Inflammatory macrophage (primary cell): ENCODE measurements around the gene FFAR3.

Experiments used
- DNase-seq, 2 donors: peaks; one replicate each; pipeline ENCODE4 v3.0.0-alpha.2; 2020 to 2022

FFAR3 gene

DNA sequence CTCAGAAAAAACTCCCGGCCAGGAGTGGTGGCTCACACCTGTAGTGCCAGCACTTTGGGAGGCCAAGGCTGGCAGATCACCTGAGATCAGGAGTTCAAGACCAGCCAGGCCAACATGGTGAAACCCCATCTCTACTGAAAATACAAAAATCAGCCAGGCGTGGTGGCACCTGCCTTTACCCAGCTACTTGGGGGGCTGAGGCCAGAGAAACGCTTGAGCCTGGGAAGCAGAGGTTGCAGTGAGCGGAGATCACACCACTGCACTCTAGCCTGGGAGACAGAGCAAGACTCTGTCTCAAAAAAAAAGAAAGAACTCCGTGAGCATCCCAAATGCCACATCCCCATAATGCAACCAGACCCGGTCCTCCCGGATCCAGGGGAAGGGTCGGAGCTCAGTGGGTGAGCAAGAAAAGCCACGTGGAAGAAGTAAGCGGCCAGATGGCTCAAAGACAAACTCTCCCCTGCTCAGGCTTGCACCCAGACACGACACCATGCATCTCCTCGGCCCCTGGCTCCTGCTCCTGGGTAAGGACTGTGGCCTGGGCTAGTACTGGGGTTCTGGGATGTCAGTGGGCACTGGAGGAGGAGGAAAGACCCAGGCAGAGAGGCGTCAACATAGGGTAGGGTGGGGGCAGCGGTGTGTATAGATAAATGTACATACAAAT, 26.6 kb upstream of the FFAR3 start:
- no peak for DNase-seq

DNA sequence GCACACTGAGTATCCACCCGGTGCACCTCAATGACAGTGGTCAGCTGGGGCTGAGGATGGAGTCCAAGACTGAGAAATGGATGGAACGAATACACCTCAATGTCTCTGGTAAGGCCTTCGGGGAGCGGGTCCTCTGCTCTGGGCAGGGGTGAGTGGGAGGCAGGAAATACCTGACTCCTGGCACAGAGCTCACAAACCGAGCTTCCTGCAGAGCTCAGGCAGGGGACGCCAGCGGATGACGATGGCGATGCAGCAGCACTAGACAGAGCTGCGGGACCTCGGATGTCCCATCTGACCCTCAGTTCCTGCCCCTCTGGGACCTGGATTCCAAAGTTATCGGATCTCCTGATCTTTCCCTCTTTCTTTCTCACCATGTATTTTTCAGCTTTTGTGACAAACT, 25.4 kb upstream of the FFAR3 start:
- no peak for DNase-seq

- DNase-seq = no peak
Measured at GRCh38 chr19:35334144-35334753, 24.0 kb upstream of the FFAR3 start.

DNA sequence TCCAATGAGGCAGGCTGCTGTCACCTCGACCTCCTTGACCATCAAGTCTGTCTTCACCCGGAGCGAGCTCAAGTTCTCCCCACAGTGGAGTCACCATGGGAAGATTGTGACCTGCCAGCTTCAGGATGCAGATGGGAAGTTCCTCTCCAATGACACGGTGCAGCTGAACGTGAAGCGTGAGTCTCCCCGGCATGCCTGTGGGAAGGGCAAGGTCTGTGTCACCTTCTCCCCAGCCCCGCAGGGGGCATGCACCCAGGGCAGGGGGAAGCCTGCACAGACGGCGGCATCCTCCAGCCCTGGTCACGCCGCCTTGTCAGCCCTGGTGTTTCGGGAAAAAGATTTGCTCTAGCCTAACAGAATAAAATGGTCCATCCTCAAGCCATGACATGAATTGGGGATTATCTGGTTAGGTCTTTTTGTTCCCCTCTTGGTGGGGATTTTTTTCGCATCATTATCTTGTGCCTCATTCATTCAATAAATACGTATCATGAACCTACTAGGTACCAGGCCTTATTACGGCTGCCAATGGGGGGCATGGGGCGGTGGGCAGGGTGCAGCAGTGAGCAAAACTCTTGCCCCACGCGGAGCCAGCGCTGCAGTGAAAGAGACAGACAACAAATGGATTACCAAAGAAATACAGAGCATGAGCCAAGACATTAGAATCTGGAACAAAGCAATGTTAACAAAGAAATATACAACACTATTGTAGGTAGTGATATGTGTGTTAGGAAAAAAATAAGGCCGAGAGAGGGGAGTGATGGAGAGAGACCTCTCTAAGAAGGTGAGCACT, 21.9 kb upstream of the FFAR3 start:
- no peak for DNase-seq

DNA sequence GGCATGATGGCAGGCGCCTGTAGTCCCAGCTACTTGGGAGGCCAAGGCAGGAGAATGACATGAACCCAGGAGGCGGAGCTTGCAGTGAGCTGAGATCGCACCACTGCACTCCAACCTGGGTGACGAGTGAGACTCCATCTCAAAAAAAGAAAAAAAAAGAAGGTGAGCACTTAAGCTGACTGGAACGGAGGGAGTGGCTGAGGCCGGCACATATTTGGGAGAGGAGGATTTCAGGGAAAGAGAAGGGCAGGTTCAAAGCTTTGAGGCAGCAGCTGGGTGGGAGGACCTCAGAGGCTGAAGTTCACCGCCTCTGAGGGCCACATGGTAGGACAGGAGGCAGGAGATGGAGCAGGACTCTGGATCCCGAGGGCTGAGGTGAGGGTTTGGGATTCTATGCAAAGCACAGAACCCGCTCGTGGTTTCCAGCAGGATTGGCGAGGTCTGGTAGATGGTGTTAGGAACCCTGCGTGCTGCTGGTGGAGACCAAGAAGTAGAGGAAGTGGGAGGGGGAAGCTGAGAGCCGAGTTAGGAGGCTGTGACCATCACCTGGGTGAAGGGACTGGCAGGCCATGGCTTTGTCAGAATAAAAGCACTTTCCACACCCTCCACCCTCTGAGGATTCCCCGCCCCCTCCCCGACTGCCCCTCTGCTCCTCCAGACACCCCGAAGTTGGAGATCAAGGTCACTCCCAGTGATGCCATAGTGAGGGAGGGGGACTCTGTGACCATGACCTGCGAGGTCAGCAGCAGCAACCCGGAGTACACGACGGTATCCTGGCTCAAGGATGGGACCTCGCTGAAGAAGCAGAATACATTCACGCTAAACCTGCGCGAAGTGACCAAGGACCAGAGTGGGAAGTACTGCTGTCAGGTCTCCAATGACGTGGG, 20.9 kb upstream of the FFAR3 start:
- no peak for DNase-seq

- DNase-seq = no peak
Measured at GRCh38 chr19:35337984-35338296, 20.3 kb upstream of the FFAR3 start.

DNA sequence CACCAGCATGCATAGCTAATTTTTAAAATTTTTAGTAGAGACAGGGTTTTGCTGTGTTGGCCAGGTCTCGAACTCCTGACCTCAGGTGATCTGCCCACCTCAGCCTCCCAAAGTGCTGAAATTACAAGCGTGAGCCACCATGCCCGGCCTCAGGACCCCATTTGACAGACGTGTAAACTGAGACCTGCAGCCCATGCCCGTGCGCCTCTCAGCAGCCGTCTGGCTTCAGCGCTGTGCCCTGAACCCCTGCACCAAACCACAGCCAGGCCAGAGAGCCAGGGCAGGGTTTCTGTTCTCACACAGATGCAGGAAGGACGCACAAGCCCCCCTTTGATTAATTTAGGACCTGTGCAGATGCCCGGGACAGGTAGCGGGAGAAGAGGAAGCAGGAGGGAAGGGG, 17.8 kb upstream of the FFAR3 start:
- no peak for DNase-seq

GRCh38 chr19:35341006-35341405, 17.3 kb upstream of the FFAR3 start:
- DNase-seq = no peak

GRCh38 chr19:35341565-35342225, 16.6 kb upstream of the FFAR3 start:
- DNase-seq = no peak

- DNase-seq = no peak
Measured at GRCh38 chr19:35342430-35342829, 15.8 kb upstream of the FFAR3 start.

DNA sequence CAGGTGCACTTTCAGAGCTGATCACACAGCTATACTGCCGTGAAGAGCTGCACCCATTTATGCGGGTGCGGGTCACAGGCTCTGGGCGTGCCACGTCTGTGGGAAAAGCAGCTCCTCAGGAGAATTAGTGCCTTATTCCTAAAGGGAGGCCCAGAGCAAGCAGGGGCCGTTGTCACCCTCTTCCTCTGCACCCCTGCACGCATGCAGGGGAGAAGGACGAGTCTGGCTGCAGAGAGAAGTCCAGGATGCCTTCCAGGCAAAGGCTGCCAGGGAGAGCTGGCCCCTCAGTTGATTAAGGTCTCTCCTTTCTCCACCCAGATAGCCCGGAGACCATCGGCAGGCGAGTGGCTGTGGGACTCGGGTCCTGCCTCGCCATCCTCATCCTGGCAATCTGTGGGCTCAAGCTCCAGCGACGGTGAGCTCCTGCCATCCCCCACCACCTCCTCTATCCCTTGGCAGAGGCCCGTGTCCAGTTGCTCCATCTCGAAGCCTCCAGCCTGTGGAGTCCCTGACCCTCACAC, 13.7 kb upstream of the FFAR3 start:
- no peak for DNase-seq

- no peak for DNase-seq
Measured at GRCh38 chr19:35345671-35346111, 12.6 kb upstream of the FFAR3 start.

DNA sequence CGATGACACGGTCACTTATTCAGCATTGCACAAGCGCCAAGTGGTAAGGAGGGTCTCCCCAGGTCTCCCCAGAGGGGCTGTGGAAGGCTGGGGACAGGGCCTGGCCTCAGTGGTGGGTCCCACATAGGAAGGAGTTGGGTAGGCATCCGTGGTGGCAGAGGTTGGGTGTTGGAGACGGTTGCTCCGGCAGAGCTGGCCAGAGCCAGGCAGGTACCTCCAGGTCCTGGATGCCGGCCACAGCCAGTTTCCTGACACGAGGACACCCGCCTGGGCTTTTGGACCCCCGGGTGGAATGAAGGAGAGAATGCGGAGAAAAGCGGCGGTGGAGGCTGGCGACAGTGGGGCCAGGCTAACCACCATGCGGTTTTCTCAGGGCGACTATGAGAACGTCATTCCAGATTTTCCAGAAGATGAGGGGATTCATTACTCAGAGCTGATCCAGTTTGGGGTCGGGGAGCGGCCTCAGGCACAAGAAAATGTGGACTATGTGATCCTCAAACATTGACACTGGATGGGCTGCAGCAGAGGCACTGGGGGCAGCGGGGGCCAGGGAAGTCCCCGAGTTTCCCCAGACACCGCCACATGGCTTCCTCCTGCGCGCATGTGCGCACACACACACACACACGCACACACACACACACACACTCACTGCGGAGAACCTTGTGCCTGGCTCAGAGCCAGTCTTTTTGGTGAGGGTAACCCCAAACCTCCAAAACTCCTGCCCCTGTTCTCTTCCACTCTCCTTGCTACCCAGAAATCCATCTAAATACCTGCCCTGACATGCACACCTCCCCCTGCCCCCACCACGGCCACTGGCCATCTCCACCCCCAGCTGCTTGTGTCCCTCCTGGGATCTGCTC, 11.8 kb upstream of the FFAR3 start:
- peak in 1 of 2 donors; percentile 51 for DNase-seq

DNA sequence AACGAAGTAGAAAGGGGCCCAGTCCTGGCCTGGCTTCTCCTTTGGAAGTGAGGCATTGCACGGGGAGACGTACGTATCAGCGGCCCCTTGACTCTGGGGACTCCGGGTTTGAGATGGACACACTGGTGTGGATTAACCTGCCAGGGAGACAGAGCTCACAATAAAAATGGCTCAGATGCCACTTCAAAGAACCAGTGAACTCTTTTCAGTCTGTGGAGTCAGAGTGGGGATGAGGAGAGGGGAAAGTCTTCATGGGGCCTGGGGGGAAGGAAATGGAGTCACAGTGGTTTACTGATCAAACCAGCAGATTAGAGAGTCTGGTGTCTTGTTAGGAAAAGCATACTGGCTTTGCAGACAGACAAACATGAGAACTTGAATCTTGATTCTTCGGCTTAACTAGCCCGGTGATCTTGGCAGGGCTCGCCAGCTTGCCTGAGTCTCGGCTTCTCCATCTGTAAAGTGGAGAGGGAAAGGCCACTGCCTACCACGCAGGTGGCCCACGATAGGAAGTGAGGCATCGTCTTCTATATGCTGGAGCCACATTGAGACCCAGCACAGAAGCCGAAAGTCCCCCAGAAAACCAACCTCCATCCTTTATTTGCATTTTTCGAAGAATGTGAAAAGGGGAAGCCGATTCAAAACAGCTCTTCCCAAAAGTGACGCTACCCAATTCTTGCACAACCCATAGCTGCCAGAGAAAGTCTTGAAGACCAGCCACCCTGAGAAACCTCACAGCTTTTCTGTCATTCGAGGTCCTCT, 10.9 kb upstream of the FFAR3 start, which contains the start of gene FFAR1:
Gene FFAR1 (plus strand): TSS at position 732 of the 759 bp plus-strand sequence. CDS start 3,650 bp downstream, outside the sequence.
- DNase-seq = peak; percentile 84 to 88

DNA sequence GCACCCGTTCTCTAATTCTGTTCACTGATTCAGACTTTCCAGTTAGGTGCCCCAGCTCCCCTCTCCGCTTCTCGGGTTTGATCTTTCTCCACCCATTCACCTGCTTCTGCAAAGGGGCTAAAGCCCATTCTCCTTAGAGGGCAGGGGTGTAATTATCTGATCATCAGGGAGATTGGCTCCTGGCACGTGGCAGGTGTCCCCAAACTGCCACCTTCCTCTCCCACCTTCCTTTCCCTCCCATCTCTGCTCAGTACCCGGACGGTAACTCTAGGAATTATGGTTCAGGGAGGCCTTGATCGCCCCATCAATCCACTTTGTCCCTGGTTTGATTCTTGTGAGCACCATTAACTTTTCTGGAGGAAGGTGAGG, 10.3 kb upstream of the FFAR3 start:
- no peak for DNase-seq

GRCh38 chr19:35348911-35349611, 9.2 kb upstream of the FFAR3 start:
- DNase-seq = no peak

- DNase-seq = no peak
Measured at GRCh38 chr19:35349614-35350521, 8.4 kb upstream of the FFAR3 start.

- DNase-seq = no peak
Measured at GRCh38 chr19:35350591-35350990, 7.7 kb upstream of the FFAR3 start.
